K562 (cell line): ENCODE data around the gene HOXD13. TPM values are rescaled to one million over a fixed set of nuclear protein-coding genes. Genes with fewer than 3 reads are reported as not detected.

Experiments used
- ATAC-seq: fragments of 200-7000 bp; cut with Tn5 transposase; 3 replicates; pipeline ENCODE4 v1.9.1; 2020; ENCODE audit warnings: moderate library complexity
- BruUV-seq: library from RNA; stranded (reverse); fragments of 400-500 nt; replicated peaks from 2 replicates; lab custom pipeline; 2021; lab: Mats Ljungman, UMichigan
- CTCF ChIA-PET: fragments of 300-600 bp; formaldehyde crosslinking; extraction: SDS; loops from one replicate; lab custom pipeline; 2021; ENCODE audit warnings: low intra/inter-chr PET ratio; lab: Yijun Ruan, JAX
- POLR2A ChIA-PET: fragments of 300-600, 350-650 bp; sonication (Branson Sonifier 250); formaldehyde crosslinking; extraction: SDS; loops from one replicate; lab custom pipeline; 2021; ENCODE audit warnings: antibody characterized with exemption, inconsistent platforms; lab: Yijun Ruan, JAX
- DNase-seq, 4 experiments: peaks; one replicate each; pipeline versions ENCODE4 v3.0.0 to v3.0.0-alpha.2; 2011 to 2018; ENCODE audit warnings: low spot score in 3 of 4, mixed read lengths in 3 of 4; ENCODE audit errors: extremely low read depth in 1 of 4
- FAIRE-seq: peaks from 2 replicates; lab custom pipeline; 2011; peaks lifted over from hg19 to GRCh38; lab: Jason Lieb, UNC
- H2AFZ ChIP-seq: 2 replicates; pipeline ENCODE4 v1.6.0; 2011; ENCODE audit warnings: low read depth, low read length, control low read depth, inconsistent platforms
- H3K27ac ChIP-seq: fragments of 200-600 bp; 3 replicates; pipeline ENCODE4 v1.8.0; 2011; ENCODE audit warnings: low read depth, mild to moderate bottlenecking, control low read depth, inconsistent platforms, low read length, moderate library complexity, mixed read lengths; ENCODE audit errors: extremely low read depth
- H3K27me3 ChIP-seq, 2 experiments: fragments of 300-600 bp in 1 of 2; 2 replicates in 1 of 2; 3 replicates in 1 of 2; pipeline versions ENCODE4 v1.6.0 to v1.8.0; 2011; ENCODE audit warnings: inconsistent platforms in 2 of 2, low read length in 2 of 2, mild to moderate bottlenecking in 1 of 2, mixed read lengths in 1 of 2, moderate library complexity in 1 of 2; ENCODE audit not compliant: control insufficient read depth in 2 of 2, insufficient read depth in 2 of 2
- H3K36me3 ChIP-seq: fragments of 300-600 bp; 3 replicates; pipeline ENCODE4 v1.8.0; 2011; ENCODE audit warnings: mild to moderate bottlenecking, low read length, inconsistent platforms; ENCODE audit not compliant: control insufficient read depth, insufficient read depth
- H3K4me1 ChIP-seq, 2 experiments: fragments of 200-600 bp in 1 of 2; replicated peaks in 1 of 2; 2 replicates in 1 of 2; 3 replicates in 1 of 2; pipeline versions ENCODE4 v1.5.1 to v1.8.0; 2011; ENCODE audit warnings: inconsistent platforms in 2 of 2, low read length in 2 of 2, mild to moderate bottlenecking in 1 of 2, mixed read lengths in 1 of 2, moderate library complexity in 1 of 2; ENCODE audit not compliant: control insufficient read depth in 2 of 2, insufficient read depth in 2 of 2
- H3K4me2 ChIP-seq: 2 replicates; pipeline ENCODE4 v1.6.1; 2011; ENCODE audit warnings: low read length, control low read depth, inconsistent platforms, mixed read lengths; ENCODE audit not compliant: insufficient read depth
- H3K4me3 ChIP-seq: fragments of 200-600 bp; sonication (generic), shearing (Covaris generic); 2 replicates; pipeline ENCODE4 v1.5.1; 2016; ENCODE audit warnings: control low read depth, inconsistent platforms
- H3K79me2 ChIP-seq: fragments of 200-600 bp; 3 replicates; pipeline ENCODE4 v1.8.0; 2011; ENCODE audit warnings: low read length, inconsistent platforms; ENCODE audit not compliant: control insufficient read depth, insufficient read depth
- H3K9ac ChIP-seq, 2 experiments: 2 replicates each; pipeline versions ENCODE4 v1.6.0 to v1.6.1; 2011; ENCODE audit warnings: low read depth in 2 of 2, low read length in 2 of 2, control low read depth in 1 of 2, inconsistent platforms in 1 of 2, mild to moderate bottlenecking in 1 of 2, mixed read lengths in 1 of 2; ENCODE audit not compliant: insufficient read depth in 1 of 2
- H3K9me1 ChIP-seq: one replicate; pipeline ENCODE4 v1.6.0; 2011; ENCODE audit warnings: inconsistent platforms, mild to moderate bottlenecking, low read length, moderate library complexity; ENCODE audit not compliant: control insufficient read depth, insufficient read depth
- H3K9me3 ChIP-seq: replicated peaks from 2 replicates; pipeline ENCODE4 v1.5.1; 2011; ENCODE audit warnings: low read depth, low read length, inconsistent platforms; ENCODE audit not compliant: control insufficient read depth, insufficient read depth
- H4K20me1 ChIP-seq: replicated peaks from 2 replicates; pipeline ENCODE4 v1.6.1; 2011; ENCODE audit warnings: low read length, inconsistent platforms, mixed read lengths; ENCODE audit not compliant: control insufficient read depth, insufficient read depth
- CBFA2T3 ChIP-seq: fragments of 450-650 bp; IDR thresholded peaks from 2 replicates; pipeline ENCODE4 v1.6.1; 2017
- FOSL1 ChIP-seq: fragments of 200-800 bp; sonication (Bioruptor generic); conservative IDR thresholded peaks from 2 replicates; pipeline ENCODE4 v1.6.1; 2016; ENCODE audit warnings: missing genetic modification characterization, missing compliant biosample characterization
- KDM1A ChIP-seq, 2 experiments: fragments of 450-650 bp; IDR thresholded peaks; 2 replicates each; pipeline ENCODE4 v1.6.1; 2016; ENCODE audit warnings: mild to moderate bottlenecking in 2 of 2
- MXI1 ChIP-seq: IDR thresholded peaks from 2 replicates; pipeline ENCODE4 v1.6.1; 2011; ENCODE audit warnings: low read depth, mild to moderate bottlenecking, improper control_type of control experiment, low read length
- ZNF76 ChIP-seq: fragments of 250-450 bp; sonication (Bioruptor Pico); IDR thresholded peaks from 2 replicates; pipeline ENCODE4 v1.4.0; 2020; ENCODE audit warnings: mild to moderate bottlenecking, moderate library complexity, borderline replicate concordance
- WGBS: fragments of 100-300 bp; shearing (Covaris generic); methylation state at CpG from one replicate; pipeline ENCODE4 v1.1.6; 2016; ENCODE audit warnings: low coverage, mixed read lengths; ENCODE audit not compliant: insufficient coverage; ENCODE audit errors: missing lambda C conversion rate; 5-methylcytosine and 5-hydroxymethylcytosine counted together
- in situ Hi-C: fragments of 300-500 bp; cut with MboI; formaldehyde crosslinking; loops from 4 replicates; pipeline ENCODE4 v1.15.0; 2018; ENCODE audit warnings: inconsistent platforms, mixed read lengths
- intact Hi-C: fragments of 100-400 bp; cut with micrococcal nuclease; formaldehyde crosslinking; loops from 2 replicates; pipeline ENCODE4 v1.14.2; 2022
- polyA plus RNA-seq, 8 experiments: library from polyadenylated mRNA; depleted of rRNA in 4 of 8; stranded (reverse) in 5 of 8; unstranded in 3 of 8; fragments of >200 nt; fragmentation: Nextera tagmentation in 2 of 8; fragmentation: Illumina TruSeq in 1 of 8; extraction: Ambion mirVana in 2 of 8; extraction: Trizol in 1 of 8; gene quantifications; 2 replicates each; pipeline versions ENCODE4 v1.2.1 to v1.2.3, GENCODE V29; 2011 to 2014; ENCODE audit warnings: inconsistent platforms in 1 of 8, missing spikeins in 1 of 8
- total RNA-seq, 7 experiments: library from RNA; depleted of rRNA in 6 of 7; stranded (reverse); fragments of >200 nt in 6 of 7; fragmentation: Illumina TruSeq in 2 of 7; extraction: Trizol in 2 of 7; gene quantifications; 2 replicates each; pipeline versions ENCODE4 v1.2.1 to v1.2.3, GENCODE V29; 2011 to 2021; ENCODE audit warnings: low replicate concordance in 1 of 7
- TF ChIP-seq, protein P1 (sequence below), 2 experiments: IDR thresholded peaks in 1 of 2; conservative IDR thresholded peaks in 1 of 2; 2 replicates each; pipeline ENCODE4 v1.6.1; 2016; ENCODE audit warnings: low read depth in 2 of 2, mild to moderate bottlenecking in 1 of 2, missing compliant biosample characterization in 1 of 2, missing genetic modification characterization in 1 of 2, moderate library complexity in 1 of 2
- TF ChIP-seq, protein P2 (sequence below): fragments of 250-450 bp; sonication (Bioruptor Pico); IDR thresholded peaks from 2 replicates; pipeline ENCODE4 v1.5.0; 2021
- TF ChIP-seq, protein P3 (sequence below): sonication (generic); IDR thresholded peaks from 2 replicates; pipeline ENCODE4 v1.6.1; 2016

Gene HOXD13
- total and polyA plus RNA-seq, 9 of the 15 experiments (the other 6 are each of a cell fraction or from before 2014, with no cell fraction given) = 0.03 to 0.04 TPM; not detected in 7

DNA sequence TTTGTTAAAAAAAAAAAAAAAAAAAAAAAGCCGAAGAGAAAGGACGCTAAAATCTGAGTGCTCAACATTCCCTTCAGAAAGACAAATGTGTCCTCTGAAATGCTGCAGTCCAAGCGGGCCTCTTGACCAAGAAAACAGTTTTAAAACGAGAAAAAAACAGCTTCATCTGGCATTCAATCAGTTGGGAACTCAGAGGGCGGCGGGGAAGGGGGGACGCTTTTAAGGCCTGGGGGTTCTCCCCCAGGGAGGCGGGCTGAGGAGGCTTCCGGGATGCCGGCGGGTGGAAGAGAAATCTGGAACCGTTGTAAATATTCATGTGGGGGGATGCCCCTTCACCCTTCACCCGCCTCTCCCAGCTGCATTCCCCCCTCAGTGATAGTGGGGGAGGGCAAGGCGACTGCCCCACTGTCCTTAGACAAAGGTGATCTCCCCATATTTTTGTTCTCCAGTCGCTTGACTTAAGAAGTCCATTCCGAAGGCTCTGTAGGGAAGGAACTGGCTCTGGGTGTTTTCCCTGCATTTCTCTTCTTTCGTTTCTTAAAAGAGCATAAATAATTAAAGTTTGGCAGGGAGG, 11.3 kb downstream of the HOXD13 start (continued):
- TF ChIP-seq, protein P1, sequence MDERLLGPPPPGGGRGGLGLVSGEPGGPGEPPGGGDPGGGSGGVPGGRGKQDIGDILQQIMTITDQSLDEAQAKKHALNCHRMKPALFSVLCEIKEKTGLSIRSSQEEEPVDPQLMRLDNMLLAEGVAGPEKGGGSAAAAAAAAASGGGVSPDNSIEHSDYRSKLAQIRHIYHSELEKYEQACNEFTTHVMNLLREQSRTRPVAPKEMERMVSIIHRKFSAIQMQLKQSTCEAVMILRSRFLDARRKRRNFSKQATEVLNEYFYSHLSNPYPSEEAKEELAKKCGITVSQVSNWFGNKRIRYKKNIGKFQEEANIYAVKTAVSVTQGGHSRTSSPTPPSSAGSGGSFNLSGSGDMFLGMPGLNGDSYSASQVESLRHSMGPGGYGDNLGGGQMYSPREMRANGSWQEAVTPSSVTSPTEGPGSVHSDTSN (CRISPR knock-in tag; IDR thresholded peaks at IDR 0.05; ENCODE audit: low read depth) = no peak
- TF ChIP-seq, protein P1 (tag; conservative IDR thresholded peaks at IDR 0.05; ENCODE audit: low read depth) = no peak
- TF ChIP-seq, protein P2, sequence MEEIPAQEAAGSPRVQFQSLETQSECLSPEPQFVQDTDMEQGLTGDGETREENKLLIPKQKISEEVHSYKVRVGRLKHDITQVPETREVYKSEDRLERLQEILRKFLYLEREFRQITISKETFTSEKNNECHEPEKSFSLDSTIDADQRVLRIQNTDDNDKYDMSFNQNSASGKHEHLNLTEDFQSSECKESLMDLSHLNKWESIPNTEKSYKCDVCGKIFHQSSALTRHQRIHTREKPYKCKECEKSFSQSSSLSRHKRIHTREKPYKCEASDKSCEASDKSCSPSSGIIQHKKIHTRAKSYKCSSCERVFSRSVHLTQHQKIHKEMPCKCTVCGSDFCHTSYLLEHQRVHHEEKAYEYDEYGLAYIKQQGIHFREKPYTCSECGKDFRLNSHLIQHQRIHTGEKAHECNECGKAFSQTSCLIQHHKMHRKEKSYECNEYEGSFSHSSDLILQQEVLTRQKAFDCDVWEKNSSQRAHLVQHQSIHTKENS (CRISPR knock-in tag) = no peak

DNA sequence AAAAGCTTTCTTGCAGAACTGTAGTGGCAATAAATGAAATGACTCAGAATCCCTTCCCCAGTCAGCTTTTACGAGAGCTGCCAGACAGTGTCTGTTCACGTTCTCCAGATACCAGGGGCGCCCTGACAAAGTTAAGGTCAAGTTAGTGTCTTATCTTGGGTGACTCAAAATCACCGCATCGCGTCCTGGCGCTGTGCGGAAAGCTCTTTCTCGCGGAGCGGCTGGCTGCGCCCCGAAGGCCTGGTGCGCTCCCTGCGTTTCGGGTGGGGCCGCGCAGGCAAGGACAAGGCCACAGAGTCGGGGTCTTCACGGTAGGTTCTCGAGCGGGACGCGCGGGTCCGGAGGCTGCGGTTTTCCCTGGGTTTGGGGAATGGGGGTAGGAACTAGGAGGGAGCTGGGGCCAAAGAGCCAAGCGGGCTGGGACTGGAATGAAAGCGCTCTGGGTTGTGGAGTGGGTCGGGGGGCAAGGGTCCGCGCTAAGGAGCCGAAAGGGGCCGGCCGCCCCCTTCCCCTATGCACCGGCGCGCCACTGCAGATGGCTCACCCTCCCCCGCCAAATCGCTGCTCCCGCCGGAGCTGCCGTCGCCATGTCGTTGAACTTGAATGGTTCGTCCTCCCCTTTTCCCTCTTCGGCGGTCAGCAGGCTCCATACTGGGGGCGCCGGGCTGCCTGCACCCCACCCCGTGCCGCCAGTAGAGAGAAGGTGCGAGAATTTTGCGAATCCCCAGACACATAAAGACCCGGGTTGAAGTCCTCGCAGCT, 12.0 kb downstream of the HOXD13 start:
- no peak overlapping the region for H3K4me2 ChIP-seq
- WGBS = 10% methylated on average over 50 of the region's 56 CpGs
- DNase-seq (peak in 1 of 4 experiments; percentile 19), FAIRE-seq (no peak), ATAC-seq (peak; percentile 56; the same call in 2 of the 3 replicates)
- POLR2A ChIA-PET = no interaction called here
- no peak overlapping the region for H2AFZ ChIP-seq
- H3K4me3 ChIP-seq = no peak overlapping the region
- H3K9me3 ChIP-seq = no peaks in the 10 kb centered on the region
- no TSS peak for BruUV-seq
- peaks cover 0 to 18% of the 10 kb centered on the region in 2 experiments; a peak in 1 of 5 replicates for H3K4me1 ChIP-seq
- H3K9me1 ChIP-seq = no peaks in the 10 kb centered on the region
- no peaks in the 10 kb centered on the region for H3K36me3 ChIP-seq
- intact Hi-C loops = no loop called here
- peaks cover 45 to 68% of the 10 kb centered on the region in 2 experiments for H3K27me3 ChIP-seq
- no peak overlapping the region for H3K27ac ChIP-seq
- H4K20me1 ChIP-seq = peaks cover 4% of the 10 kb centered on the region; the same call in 1 of the 2 replicates
- no peaks in the 10 kb centered on the region for H3K79me2 ChIP-seq
- CTCF ChIA-PET = no interaction called here
- TF ChIP-seq MXI1 (no peak), KDM1A (IDR thresholded peaks at IDR 0.05) (peak in 1 of 2 experiments; percentile 34; a peak in 1 of 4 replicates), CBFA2T3 (0 out of 2 replicates have a peak, but pooled peaks have one; percentile 17), ZNF76 (CRISPR knock-in tag) (no peak), FOSL1 (tag) (peak; percentile 32; the same call in 1 of the 2 replicates)
- TF ChIP-seq, protein P3, sequence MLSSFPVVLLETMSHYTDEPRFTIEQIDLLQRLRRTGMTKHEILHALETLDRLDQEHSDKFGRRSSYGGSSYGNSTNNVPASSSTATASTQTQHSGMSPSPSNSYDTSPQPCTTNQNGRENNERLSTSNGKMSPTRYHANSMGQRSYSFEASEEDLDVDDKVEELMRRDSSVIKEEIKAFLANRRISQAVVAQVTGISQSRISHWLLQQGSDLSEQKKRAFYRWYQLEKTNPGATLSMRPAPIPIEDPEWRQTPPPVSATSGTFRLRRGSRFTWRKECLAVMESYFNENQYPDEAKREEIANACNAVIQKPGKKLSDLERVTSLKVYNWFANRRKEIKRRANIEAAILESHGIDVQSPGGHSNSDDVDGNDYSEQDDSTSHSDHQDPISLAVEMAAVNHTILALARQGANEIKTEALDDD = 0 out of 2 replicates have a peak, but pooled peaks have one; percentile 17
- TF ChIP-seq, all 486 proteins: peak for 4
- no peak overlapping the region for H3K9ac ChIP-seq
- in situ Hi-C loops = no loop called here
